Measurements from ENCODE around the gene ADAM10. TPM values are rescaled to one million over a fixed set of nuclear protein-coding genes. Genes with fewer than 3 reads are reported as not detected.

The ADAM10 gene
- total RNA-seq, 2 donors from 2014 or later, result 191 to 211 TPM

DNA sequence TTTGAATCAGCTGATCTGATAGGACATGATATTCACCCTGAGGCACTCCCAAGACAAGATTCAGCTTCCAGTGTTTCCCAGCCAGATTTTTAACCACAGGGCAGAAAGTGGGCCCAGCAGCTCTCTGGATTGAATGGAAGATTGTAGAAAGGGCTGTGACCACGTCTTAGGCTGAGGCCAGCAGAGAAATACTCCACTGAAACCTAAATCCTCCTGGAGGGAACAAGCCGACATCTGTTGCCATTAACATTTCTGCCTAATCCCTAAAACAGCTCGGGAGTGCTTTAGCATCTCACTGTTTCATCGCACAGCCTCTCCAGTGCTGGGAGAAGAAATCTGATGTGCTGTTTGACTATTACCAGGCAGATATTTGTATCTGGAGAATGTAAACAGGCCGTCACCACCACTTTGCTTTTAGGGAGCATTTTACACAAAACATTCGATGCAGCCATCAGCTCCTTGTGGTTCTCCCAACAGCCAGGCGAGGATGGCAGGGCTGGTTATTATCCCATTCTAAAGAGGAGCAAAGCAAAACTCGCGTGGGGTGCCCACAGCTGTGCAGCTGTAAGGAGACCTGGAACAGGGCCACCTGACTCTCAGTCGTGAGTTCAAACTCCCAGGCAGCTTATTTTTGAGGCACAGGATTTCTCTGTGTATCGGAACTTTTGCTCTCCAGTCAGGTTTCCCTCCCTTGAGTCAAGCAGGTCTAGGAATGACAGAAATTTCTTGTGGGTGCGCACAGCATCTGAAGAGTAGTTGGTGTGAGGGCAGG lies 200.3 kb downstream of the ADAM10 start:
- Mint-ChIP-seq H3K27ac (no peak overlapping the region), H3K9me3 (no peaks in the 10 kb centered on the region), H3K36me3 (ENCODE audit: low read depth) (no peaks in the 10 kb centered on the region), H3K27me3 (ENCODE audit: insufficient read depth) (no peaks in the 10 kb centered on the region), H3K4me1 (peaks cover 9% of the 10 kb centered on the region), H3K4me3 (no peak overlapping the region)
- Histone ChIP-seq H3K27ac (ENCODE audit: low read depth, low read length) (no peak overlapping the region), H3K4me1 (ENCODE audit: control insufficient read depth, insufficient read depth, low read length) (peaks cover 3% of the 10 kb centered on the region), H3K27me3 (ENCODE audit: control insufficient read depth, insufficient read depth, low read length, poor library complexity, severe bottlenecking) (no peaks in the 10 kb centered on the region), H3K4me3 (ENCODE audit: low read length) (no peak overlapping the region), H3K9ac (ENCODE audit: extremely low read depth, low read length, poor library complexity, severe bottlenecking) (no peak overlapping the region), H3K9me3 (ENCODE audit: control insufficient read depth, low read length) (no peaks in the 10 kb centered on the region), H3K36me3 (ENCODE audit: control insufficient read depth, insufficient read depth, low read length) (no peaks in the 10 kb centered on the region)
- TF ChIP-seq, protein P1, sequence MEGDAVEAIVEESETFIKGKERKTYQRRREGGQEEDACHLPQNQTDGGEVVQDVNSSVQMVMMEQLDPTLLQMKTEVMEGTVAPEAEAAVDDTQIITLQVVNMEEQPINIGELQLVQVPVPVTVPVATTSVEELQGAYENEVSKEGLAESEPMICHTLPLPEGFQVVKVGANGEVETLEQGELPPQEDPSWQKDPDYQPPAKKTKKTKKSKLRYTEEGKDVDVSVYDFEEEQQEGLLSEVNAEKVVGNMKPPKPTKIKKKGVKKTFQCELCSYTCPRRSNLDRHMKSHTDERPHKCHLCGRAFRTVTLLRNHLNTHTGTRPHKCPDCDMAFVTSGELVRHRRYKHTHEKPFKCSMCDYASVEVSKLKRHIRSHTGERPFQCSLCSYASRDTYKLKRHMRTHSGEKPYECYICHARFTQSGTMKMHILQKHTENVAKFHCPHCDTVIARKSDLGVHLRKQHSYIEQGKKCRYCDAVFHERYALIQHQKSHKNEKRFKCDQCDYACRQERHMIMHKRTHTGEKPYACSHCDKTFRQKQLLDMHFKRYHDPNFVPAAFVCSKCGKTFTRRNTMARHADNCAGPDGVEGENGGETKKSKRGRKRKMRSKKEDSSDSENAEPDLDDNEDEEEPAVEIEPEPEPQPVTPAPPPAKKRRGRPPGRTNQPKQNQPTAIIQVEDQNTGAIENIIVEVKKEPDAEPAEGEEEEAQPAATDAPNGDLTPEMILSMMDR (conservative IDR thresholded peaks at IDR 0.05), result no peak
- peak; percentile 41 for DNase-seq
- 87 to 96% methylated on average over 8 to 12 of the region's 12 CpGs for WGBS, 2 experiments (ENCODE audit: insufficient coverage in 1 of 2, insufficient read length in 1 of 2)

DNA sequence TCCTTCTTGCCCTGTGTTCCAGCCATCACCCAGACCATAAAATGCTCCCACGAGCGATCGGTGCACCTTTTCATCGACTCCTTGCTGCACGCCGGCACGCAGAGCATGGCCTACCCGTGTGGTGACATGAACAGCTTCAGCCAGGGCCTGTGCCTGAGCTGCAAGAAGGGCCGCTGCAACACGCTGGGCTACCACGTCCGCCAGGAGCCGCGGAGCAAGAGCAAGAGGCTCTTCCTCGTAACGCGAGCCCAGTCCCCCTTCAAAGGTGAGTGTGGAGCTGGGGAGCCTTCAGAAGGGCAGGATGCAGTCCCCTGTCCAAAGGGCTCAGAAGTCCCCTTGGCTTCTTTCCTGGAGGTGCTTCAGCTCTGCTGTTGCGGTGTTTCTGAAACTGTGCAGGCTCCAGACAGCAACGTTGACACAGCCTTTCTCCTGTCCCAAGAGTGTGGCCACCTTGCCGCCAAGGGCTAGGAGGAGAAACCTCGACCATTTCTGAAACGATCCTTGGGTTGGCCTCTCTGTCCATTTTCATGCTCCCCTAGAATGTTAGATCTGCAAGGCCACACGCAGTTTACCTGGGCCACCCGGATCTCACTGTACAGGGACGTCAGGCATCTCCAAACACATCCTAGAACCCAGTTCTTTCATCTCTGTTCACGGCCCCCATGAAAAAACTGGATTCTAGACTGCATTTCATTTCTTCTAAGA lies 201.0 kb downstream of the ADAM10 start:
- DNase-seq, result peak; percentile 44
- Histone ChIP-seq H3K27ac (ENCODE audit: low read depth, low read length) (no peak overlapping the region), H3K4me3 (ENCODE audit: low read length) (no peak overlapping the region), H3K36me3 (ENCODE audit: control insufficient read depth, insufficient read depth, low read length) (no peaks in the 10 kb centered on the region), H3K27me3 (ENCODE audit: control insufficient read depth, insufficient read depth, low read length, poor library complexity, severe bottlenecking) (no peaks in the 10 kb centered on the region), H3K9ac (ENCODE audit: extremely low read depth, low read length, poor library complexity, severe bottlenecking) (no peak overlapping the region), H3K9me3 (ENCODE audit: control insufficient read depth, low read length) (no peaks in the 10 kb centered on the region), H3K4me1 (ENCODE audit: control insufficient read depth, insufficient read depth, low read length) (peaks cover 3% of the 10 kb centered on the region)
- WGBS, 2 experiments (ENCODE audit: insufficient coverage in 1 of 2, insufficient read length in 1 of 2), result 90 to 91% methylated on average over 21 to 26 of the region's 26 CpGs
- no peaks in the 10 kb centered on the region for H3K9me3 Mint-ChIP-seq
- TF ChIP-seq, protein P1 (conservative IDR thresholded peaks at IDR 0.05), result no peak
- no peaks in the 10 kb centered on the region for H3K27me3 Mint-ChIP-seq (ENCODE audit: insufficient read depth)
- H3K4me1 Mint-ChIP-seq, result peaks cover 9% of the 10 kb centered on the region
- H3K4me3 Mint-ChIP-seq, result no peak overlapping the region
- H3K36me3 Mint-ChIP-seq (ENCODE audit: low read depth), result no peaks in the 10 kb centered on the region
- no peak overlapping the region for H3K27ac Mint-ChIP-seq

DNA sequence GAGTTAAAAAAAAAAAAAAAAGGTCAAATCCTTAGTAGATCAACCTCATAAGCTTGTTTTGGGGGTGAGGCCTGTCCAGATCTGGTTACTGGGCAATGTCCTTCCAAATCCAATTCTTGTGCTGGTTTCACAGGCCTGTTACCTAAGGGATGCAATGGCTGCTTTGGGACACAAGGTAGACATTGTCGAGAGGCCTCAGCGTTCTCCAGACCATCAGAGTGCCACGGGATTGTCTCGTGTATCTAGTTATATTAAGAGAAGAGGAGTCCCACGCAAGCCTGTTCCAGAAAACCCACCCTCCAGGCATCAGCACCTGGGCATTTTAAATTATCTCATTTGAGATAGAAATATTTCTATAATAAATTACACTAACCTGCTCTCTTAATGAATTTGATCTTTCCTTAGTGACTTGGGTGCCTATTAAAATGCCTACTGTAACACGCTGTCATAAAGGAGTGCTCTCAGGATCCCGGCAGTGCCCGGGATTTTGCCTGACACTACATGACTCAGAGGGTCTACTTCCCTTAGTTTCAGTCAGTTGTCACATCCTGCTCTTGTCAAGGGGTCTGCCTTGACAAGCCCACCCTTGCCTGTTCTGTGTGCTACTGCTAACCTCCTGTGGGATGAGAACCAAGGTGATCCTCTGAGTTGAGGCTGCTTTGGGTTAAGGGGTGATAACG lies 201.7 kb downstream of the ADAM10 start:
- no peak overlapping the region for H3K27ac ChIP-seq (ENCODE audit: low read depth, low read length)
- H3K4me3 ChIP-seq (ENCODE audit: low read length), result no peak overlapping the region
- H3K4me3 Mint-ChIP-seq, result no peak overlapping the region

More for the DNA sequence above, 201.7 kb downstream of the ADAM10 start:
- H3K9me3 ChIP-seq (ENCODE audit: control insufficient read depth, low read length), result no peaks in the 10 kb centered on the region
- DNase-seq, result peak; percentile 17
- no peaks in the 10 kb centered on the region for H3K36me3 ChIP-seq (ENCODE audit: control insufficient read depth, insufficient read depth, low read length)
- Mint-ChIP-seq H3K27ac (no peak overlapping the region), H3K27me3 (ENCODE audit: insufficient read depth) (no peaks in the 10 kb centered on the region), H3K9me3 (no peaks in the 10 kb centered on the region), H3K36me3 (ENCODE audit: low read depth) (no peaks in the 10 kb centered on the region), H3K4me1 (peaks cover 9% of the 10 kb centered on the region)
- H3K9ac ChIP-seq (ENCODE audit: extremely low read depth, low read length, poor library complexity, severe bottlenecking), result no peak overlapping the region
- peaks cover 3% of the 10 kb centered on the region for H3K4me1 ChIP-seq (ENCODE audit: control insufficient read depth, insufficient read depth, low read length)
- TF ChIP-seq, protein P1 (conservative IDR thresholded peaks at IDR 0.05), result no peak
- 93 to 95% methylated on average over 5 to 9 of the region's 9 CpGs for WGBS, 2 experiments (ENCODE audit: insufficient coverage in 1 of 2, insufficient read length in 1 of 2)
- H3K27me3 ChIP-seq (ENCODE audit: control insufficient read depth, insufficient read depth, low read length, poor library complexity, severe bottlenecking), result no peaks in the 10 kb centered on the region
